ENCODE measurements around the gene ASIC4. TPM values are rescaled to one million over a fixed set of nuclear protein-coding genes. Genes with fewer than 3 reads are reported as not detected.
A peak's percentile ranks its signal among the peaks of the same experiment; 100 is the strongest.

Gene ASIC4
- polyA plus RNA-seq, 1 donor (not counting 4 experiments of a cell fraction or from before 2014, with no cell fraction given): not detected

- Histone ChIP-seq H3K4me2 (ENCODE audit: control insufficient read depth, extremely low read depth, insufficient read depth, low read depth, low read length) (no peak overlapping the region), H3K9me3 (ENCODE audit: control insufficient read depth, low read depth, low read length) (no peaks in the 10 kb centered on the region), H3K9me1 (ENCODE audit: control insufficient read depth, extremely low read depth, insufficient read depth, low read length) (no peaks in the 10 kb centered on the region), H2AFZ (ENCODE audit: control insufficient read depth, low read length) (no peak overlapping the region), H3K27ac (ENCODE audit: control insufficient read depth, insufficient read depth, low read length) (no peak overlapping the region), H3K36me3 (ENCODE audit: control insufficient read depth in 2 of 2, extremely low read depth in 1 of 2, insufficient read depth in 2 of 2, low read length in 2 of 2) (no peaks in the 10 kb centered on the region), H3K4me3 (ENCODE audit: control insufficient read depth in 2 of 3, extremely low read depth in 1 of 3, insufficient read depth in 2 of 3, low read depth in 1 of 3, low read length in 3 of 3) (no peak overlapping the region), H3K79me2 (ENCODE audit: control insufficient read depth, insufficient read depth, low read length) (no peaks in the 10 kb centered on the region), H3K9ac (ENCODE audit: control insufficient read depth, extremely low read depth, insufficient read depth, low read length) (no peak overlapping the region), H3K27me3 (ENCODE audit: control insufficient read depth, extremely low read depth, insufficient read depth, low read length) (peaks cover 72% of the 10 kb centered on the region), H4K20me1 (ENCODE audit: control insufficient read depth, extremely low read depth, insufficient read depth, low read length) (peaks cover 4% of the 10 kb centered on the region), H3K4me1 (ENCODE audit: control insufficient read depth, extremely low read depth, insufficient read depth, low read length) (no peaks in the 10 kb centered on the region)
- DNase-seq (ENCODE audit: low read depth, low spot score) (no peak), FAIRE-seq (no peak)
- no peak for TF ChIP-seq EZH2 (IDR thresholded peaks at IDR 0.05; ENCODE audit: low read length)
- no peak for TF ChIP-seq CTCF (optimal IDR thresholded peaks at IDR 0.05 in 1 of 3, IDR thresholded peaks at IDR 0.05 in 1 of 3, conservative IDR thresholded peaks at IDR 0.05 in 1 of 3; ENCODE audit: extremely low read depth in 1 of 3, insufficient read depth in 2 of 3, low read length in 3 of 3)
- dilution Hi-C loops (cut with MboI; ENCODE audit: extremely low pct_ligation_motif_present, low sequenced_read_pairs): no loop called here
Measured at GRCh38 chr2:219511547-219512325, 2.5 kb upstream of the ASIC4 start.

GRCh38 chr2:219512524-219513216, 1.6 kb upstream of the ASIC4 start:
- H2AFZ ChIP-seq (ENCODE audit: control insufficient read depth, low read length): no peak overlapping the region
- DNase-seq (ENCODE audit: low read depth, low spot score) (no peak), FAIRE-seq (no peak)
- H3K9me3 ChIP-seq (ENCODE audit: control insufficient read depth, low read depth, low read length): no peaks in the 10 kb centered on the region
- dilution Hi-C loops (cut with MboI; ENCODE audit: extremely low pct_ligation_motif_present, low sequenced_read_pairs): no loop called here
- no peaks in the 10 kb centered on the region for H3K9me1 ChIP-seq (ENCODE audit: control insufficient read depth, extremely low read depth, insufficient read depth, low read length)
- peaks cover 75% of the 10 kb centered on the region for H3K27me3 ChIP-seq (ENCODE audit: control insufficient read depth, extremely low read depth, insufficient read depth, low read length)
- H3K4me1 ChIP-seq (ENCODE audit: control insufficient read depth, extremely low read depth, insufficient read depth, low read length): no peaks in the 10 kb centered on the region
- H3K36me3 ChIP-seq (ENCODE audit: control insufficient read depth in 2 of 2, extremely low read depth in 1 of 2, insufficient read depth in 2 of 2, low read length in 2 of 2): no peaks in the 10 kb centered on the region
- H3K79me2 ChIP-seq (ENCODE audit: control insufficient read depth, insufficient read depth, low read length): no peaks in the 10 kb centered on the region
- no peak overlapping the region for H3K4me2 ChIP-seq (ENCODE audit: control insufficient read depth, extremely low read depth, insufficient read depth, low read depth, low read length)
- peaks cover 3% of the 10 kb centered on the region for H4K20me1 ChIP-seq (ENCODE audit: control insufficient read depth, extremely low read depth, insufficient read depth, low read length)
- no peak overlapping the region for H3K4me3 ChIP-seq (ENCODE audit: control insufficient read depth in 2 of 3, extremely low read depth in 1 of 3, insufficient read depth in 2 of 3, low read depth in 1 of 3, low read length in 3 of 3)
- TF ChIP-seq EZH2 (IDR thresholded peaks at IDR 0.05; ENCODE audit: low read length) (peak; percentile 75), CTCF (optimal IDR thresholded peaks at IDR 0.05 in 1 of 3, IDR thresholded peaks at IDR 0.05 in 1 of 3, conservative IDR thresholded peaks at IDR 0.05 in 1 of 3; ENCODE audit: extremely low read depth in 1 of 3, insufficient read depth in 2 of 3, low read length in 3 of 3) (no peak)
- H3K9ac ChIP-seq (ENCODE audit: control insufficient read depth, extremely low read depth, insufficient read depth, low read length): no peak overlapping the region
- no peak overlapping the region for H3K27ac ChIP-seq (ENCODE audit: control insufficient read depth, insufficient read depth, low read length)
